ENCODE results near the gene FKBP6. TPM values are rescaled to one million over a fixed set of nuclear protein-coding genes. Genes with fewer than 3 reads are reported as not detected.
"Not testable (repeated sequence)": the region's sequence is repeated elsewhere in the genome, so short reads cannot be mapped to it uniquely, and the experiment has no call there.

Gene FKBP6
- total RNA-seq, 2 experiments from 2014 or later = not detected

DNA sequence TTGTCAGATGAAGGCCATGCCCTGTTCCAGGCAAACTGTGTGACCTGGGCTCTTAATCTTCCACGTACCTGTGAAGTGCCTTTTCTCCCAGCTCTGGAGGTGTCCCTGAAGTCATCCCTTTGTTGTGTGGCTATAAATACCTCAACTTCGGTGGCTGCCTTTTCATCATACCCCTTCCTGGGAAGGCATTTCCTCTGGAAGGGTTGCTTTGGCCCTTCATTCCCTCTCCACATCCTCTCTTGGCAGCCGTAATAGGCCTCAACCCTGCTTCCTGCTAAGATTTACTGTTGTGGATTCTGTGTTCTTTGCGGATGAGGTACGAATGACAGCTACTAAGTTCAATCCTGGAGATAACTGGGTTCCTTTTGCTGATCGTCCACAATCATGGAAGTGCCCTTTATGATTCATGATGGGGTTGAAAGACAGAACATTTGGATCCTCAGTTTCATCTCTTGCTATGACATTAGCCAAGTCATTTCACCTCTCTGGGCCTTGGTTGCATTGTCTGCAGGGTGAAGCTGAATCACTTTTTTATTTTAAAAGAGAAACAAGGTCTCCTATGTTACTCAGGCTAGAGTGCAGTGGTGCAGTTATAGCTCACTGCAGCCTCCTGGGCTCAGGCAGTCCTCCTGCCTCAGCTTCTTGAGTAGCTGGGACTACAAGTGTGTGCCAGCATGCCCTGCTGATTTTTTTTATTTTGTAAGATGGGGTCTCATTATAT, 23.6 kb downstream of the FKBP6 start:
- POLR2A ChIA-PET = no interaction called here
- no peak overlapping the region for H3K4me3 Mint-ChIP-seq
- H3K4me1 Mint-ChIP-seq (ENCODE audit: low read depth) = no peaks in the 10 kb centered on the region
- no peaks in the 10 kb centered on the region for H3K36me3 Mint-ChIP-seq
- CTCF ChIA-PET = no interaction called here
- no peaks in the 10 kb centered on the region for H3K27me3 Mint-ChIP-seq
- no peak for DNase-seq
- no peak overlapping the region for H3K27ac Mint-ChIP-seq
- intact Hi-C loops (cut with micrococcal nuclease) = no loop called here
- no peaks in the 10 kb centered on the region for H3K9me3 Mint-ChIP-seq

DNA sequence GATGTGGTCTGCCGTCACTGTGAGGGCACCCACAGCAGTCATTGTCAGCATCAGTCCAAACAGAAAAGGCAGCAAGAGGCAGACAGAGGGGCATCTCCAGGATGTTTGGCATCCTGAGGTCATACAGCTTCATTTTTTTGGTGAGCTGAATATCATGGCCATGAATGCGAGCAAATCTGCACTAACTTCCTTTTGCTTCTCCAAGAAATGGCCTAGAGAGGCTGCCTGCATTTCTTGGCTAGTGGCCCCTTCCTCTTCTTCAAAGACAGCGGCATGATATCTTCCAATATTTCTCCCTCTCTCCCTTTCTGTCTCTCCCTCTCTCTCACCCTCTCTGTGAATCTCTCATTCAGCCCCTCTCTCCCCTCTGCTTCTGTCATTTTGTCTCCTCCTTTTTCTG, 24.8 kb downstream of the FKBP6 start:
- Mint-ChIP-seq H3K27ac (no peak overlapping the region), H3K27me3 (no peaks in the 10 kb centered on the region), H3K4me3 (no peak overlapping the region), H3K4me1 (ENCODE audit: low read depth) (no peaks in the 10 kb centered on the region), H3K9me3 (no peaks in the 10 kb centered on the region), H3K36me3 (no peaks in the 10 kb centered on the region)
- intact Hi-C loops (cut with micrococcal nuclease) = no loop called here
- ChIA-PET CTCF (no interaction called here), POLR2A (no interaction called here)
- DNase-seq = no peak

DNA sequence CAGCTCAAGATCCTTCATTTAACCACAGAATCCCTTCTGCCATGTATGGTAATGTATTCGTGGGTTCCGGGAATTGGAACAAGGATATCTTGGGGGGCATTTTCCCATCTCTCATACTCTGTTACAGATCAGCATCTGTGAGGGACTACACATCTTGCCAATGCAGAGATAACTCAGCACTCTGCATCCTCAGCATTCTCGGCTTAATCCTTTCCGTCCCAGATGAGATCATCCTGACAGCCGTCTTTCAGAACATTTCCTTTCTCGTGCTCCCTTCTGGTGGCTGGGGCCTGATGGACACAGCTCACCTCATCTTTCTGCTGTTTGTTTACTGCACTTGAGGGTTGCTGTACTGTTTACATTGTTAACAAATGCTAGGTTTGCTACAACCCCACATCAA, 25.3 kb downstream of the FKBP6 start:
- H3K27me3 Mint-ChIP-seq = no peaks in the 10 kb centered on the region
- H3K36me3 Mint-ChIP-seq = no peaks in the 10 kb centered on the region
- H3K9me3 Mint-ChIP-seq = no peaks in the 10 kb centered on the region
- DNase-seq = no peak
- intact Hi-C loops (cut with micrococcal nuclease) = no loop called here
- ChIA-PET POLR2A (no interaction called here), CTCF (no interaction called here)
- no peaks in the 10 kb centered on the region for H3K4me1 Mint-ChIP-seq (ENCODE audit: low read depth)
- H3K27ac Mint-ChIP-seq = no peak overlapping the region
- no peak overlapping the region for H3K4me3 Mint-ChIP-seq

DNA sequence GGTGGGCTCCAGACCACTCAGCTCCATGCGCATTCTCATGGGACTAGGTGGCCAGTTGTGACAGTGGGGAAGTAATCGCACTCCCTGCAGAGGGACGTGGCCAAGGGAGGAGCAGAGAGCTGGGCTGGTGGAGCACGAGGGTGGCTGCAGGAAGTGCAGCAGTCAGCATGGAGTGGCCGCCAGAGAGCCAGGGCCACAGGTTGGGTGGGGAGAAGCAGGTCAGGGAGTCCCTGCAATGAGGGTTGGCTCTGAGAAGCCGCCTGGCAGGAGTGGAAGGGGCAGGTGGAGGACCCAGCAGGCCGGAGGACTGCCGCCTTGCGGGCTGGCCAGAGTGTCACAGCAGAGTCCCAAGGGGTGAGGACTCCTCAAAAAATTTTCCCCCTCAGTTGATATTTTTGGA, 26.2 kb downstream of the FKBP6 start:
- Mint-ChIP-seq H3K27me3 (peaks cover under 1% of the 10 kb centered on the region), H3K36me3 (no peaks in the 10 kb centered on the region), H3K9me3 (no peaks in the 10 kb centered on the region), H3K27ac (no peak overlapping the region), H3K4me3 (no peak overlapping the region), H3K4me1 (ENCODE audit: low read depth) (no peaks in the 10 kb centered on the region)
- DNase-seq = no peak
- ChIA-PET POLR2A (no interaction called here), CTCF (no interaction called here)
- intact Hi-C loops (cut with micrococcal nuclease) = no loop called here

GRCh38 chr7:73354821-73355220, 26.9 kb downstream of the FKBP6 start:
- POLR2A ChIA-PET = no interaction called here
- Mint-ChIP-seq H3K9me3 (no peaks in the 10 kb centered on the region), H3K27ac (no peak overlapping the region), H3K27me3 (peaks cover 6% of the 10 kb centered on the region), H3K4me1 (ENCODE audit: low read depth) (no peaks in the 10 kb centered on the region), H3K4me3 (no peak overlapping the region), H3K36me3 (no peaks in the 10 kb centered on the region)
- DNase-seq = no peak
- intact Hi-C loops (cut with micrococcal nuclease) = no loop called here
- CTCF ChIA-PET = no interaction called here

GRCh38 chr7:73356159-73356558, 28.2 kb downstream of the FKBP6 start:
- H3K4me3 Mint-ChIP-seq = no peak overlapping the region
- no peaks in the 10 kb centered on the region for H3K36me3 Mint-ChIP-seq
- peaks cover 11% of the 10 kb centered on the region for H3K27me3 Mint-ChIP-seq
- no peak for DNase-seq
- intact Hi-C loops (cut with micrococcal nuclease) = no loop called here
- no peaks in the 10 kb centered on the region for H3K9me3 Mint-ChIP-seq
- H3K27ac Mint-ChIP-seq = no peak overlapping the region
- no peaks in the 10 kb centered on the region for H3K4me1 Mint-ChIP-seq (ENCODE audit: low read depth)
- ChIA-PET POLR2A (no interaction called here), CTCF (no interaction called here)

DNA sequence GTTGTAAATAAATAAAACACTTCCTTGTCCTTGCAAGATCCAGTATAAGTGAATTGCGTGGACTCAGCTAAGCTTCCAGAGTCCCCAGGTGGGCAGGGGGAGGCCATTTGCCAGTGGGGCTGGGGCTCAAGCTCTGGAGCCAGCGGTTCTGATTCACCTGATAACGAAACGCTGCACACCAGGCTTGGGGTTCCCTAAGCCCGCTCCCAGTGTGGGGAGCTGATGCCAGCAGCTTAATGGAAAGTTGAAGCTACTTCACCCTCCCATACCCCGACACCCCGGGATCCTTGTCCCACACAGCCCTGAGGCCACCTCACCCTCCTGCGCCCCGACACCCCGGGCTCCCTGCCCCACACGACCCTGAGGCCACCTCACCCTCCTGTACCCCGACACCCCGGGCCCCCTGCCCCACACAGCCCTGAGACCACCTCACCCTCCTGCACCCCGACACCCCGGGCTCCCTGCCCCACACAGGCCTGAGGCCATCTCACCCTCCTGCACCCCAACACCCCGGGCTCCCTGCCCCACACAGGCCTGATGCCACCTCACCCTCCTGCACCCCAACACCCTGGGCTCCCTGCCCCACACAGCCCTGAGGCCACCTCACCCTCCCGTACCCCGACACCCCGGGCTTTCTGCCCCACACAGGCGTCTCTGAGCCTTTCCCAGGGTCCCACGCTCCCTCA, 30.8 kb downstream of the FKBP6 start:
- ChIA-PET POLR2A (no interaction called here), CTCF (no interaction called here)
- intact Hi-C loops (cut with micrococcal nuclease) = no loop called here
- Mint-ChIP-seq H3K4me3 (no peak overlapping the region), H3K27ac (no peak overlapping the region), H3K9me3 (no peaks in the 10 kb centered on the region), H3K36me3 (no peaks in the 10 kb centered on the region), H3K4me1 (ENCODE audit: low read depth) (no peaks in the 10 kb centered on the region), H3K27me3 (peaks cover 11% of the 10 kb centered on the region)
- DNase-seq = no peak

- peaks cover 11% of the 10 kb centered on the region for H3K27me3 Mint-ChIP-seq
- no peak overlapping the region for H3K4me3 Mint-ChIP-seq
- DNase-seq = no peak
- H3K9me3 Mint-ChIP-seq = no peaks in the 10 kb centered on the region
- CTCF ChIA-PET = no interaction called here
- intact Hi-C loops (cut with micrococcal nuclease) = no loop called here
- POLR2A ChIA-PET = no interaction called here
- no peaks in the 10 kb centered on the region for H3K4me1 Mint-ChIP-seq (ENCODE audit: low read depth)
- H3K36me3 Mint-ChIP-seq = no peaks in the 10 kb centered on the region
- H3K27ac Mint-ChIP-seq = no peak overlapping the region
Observed at GRCh38 chr7:73359306-73359705, 31.3 kb downstream of the FKBP6 start.

GRCh38 chr7:73359746-73360375, 31.9 kb downstream of the FKBP6 start:
- Mint-ChIP-seq H3K9me3 (no peaks in the 10 kb centered on the region), H3K4me3 (no peak overlapping the region), H3K36me3 (no peaks in the 10 kb centered on the region), H3K4me1 (ENCODE audit: low read depth) (no peaks in the 10 kb centered on the region), H3K27ac (no peak overlapping the region), H3K27me3 (peaks cover 11% of the 10 kb centered on the region)
- DNase-seq = no peak
- ChIA-PET CTCF (no interaction called here), POLR2A (no interaction called here)
- intact Hi-C loops (cut with micrococcal nuclease) = no loop called here

GRCh38 chr7:73360590-73360989, 32.6 kb downstream of the FKBP6 start:
- DNase-seq; H3K36me3 Mint-ChIP-seq; POLR2A ChIA-PET; CTCF ChIA-PET; H3K9me3 Mint-ChIP-seq; H3K4me3 Mint-ChIP-seq; intact Hi-C loops (cut with micrococcal nuclease); H3K4me1 Mint-ChIP-seq (ENCODE audit: low read depth); H3K27ac Mint-ChIP-seq: not testable (repeated sequence)
- H3K27me3 Mint-ChIP-seq = peaks cover 11% of the 10 kb centered on the region

GRCh38 chr7:73363225-73364005, 35.5 kb downstream of the FKBP6 start:
- intact Hi-C loops (cut with micrococcal nuclease) = no loop called here
- no peaks in the 10 kb centered on the region for H3K4me1 Mint-ChIP-seq (ENCODE audit: low read depth)
- no peaks in the 10 kb centered on the region for H3K36me3 Mint-ChIP-seq
- no peak overlapping the region for H3K4me3 Mint-ChIP-seq
- H3K9me3 Mint-ChIP-seq = no peaks in the 10 kb centered on the region
- peaks cover 11% of the 10 kb centered on the region for H3K27me3 Mint-ChIP-seq
- no peak overlapping the region for H3K27ac Mint-ChIP-seq
- ChIA-PET CTCF (no interaction called here), POLR2A (no interaction called here)
- DNase-seq = no peak

DNA sequence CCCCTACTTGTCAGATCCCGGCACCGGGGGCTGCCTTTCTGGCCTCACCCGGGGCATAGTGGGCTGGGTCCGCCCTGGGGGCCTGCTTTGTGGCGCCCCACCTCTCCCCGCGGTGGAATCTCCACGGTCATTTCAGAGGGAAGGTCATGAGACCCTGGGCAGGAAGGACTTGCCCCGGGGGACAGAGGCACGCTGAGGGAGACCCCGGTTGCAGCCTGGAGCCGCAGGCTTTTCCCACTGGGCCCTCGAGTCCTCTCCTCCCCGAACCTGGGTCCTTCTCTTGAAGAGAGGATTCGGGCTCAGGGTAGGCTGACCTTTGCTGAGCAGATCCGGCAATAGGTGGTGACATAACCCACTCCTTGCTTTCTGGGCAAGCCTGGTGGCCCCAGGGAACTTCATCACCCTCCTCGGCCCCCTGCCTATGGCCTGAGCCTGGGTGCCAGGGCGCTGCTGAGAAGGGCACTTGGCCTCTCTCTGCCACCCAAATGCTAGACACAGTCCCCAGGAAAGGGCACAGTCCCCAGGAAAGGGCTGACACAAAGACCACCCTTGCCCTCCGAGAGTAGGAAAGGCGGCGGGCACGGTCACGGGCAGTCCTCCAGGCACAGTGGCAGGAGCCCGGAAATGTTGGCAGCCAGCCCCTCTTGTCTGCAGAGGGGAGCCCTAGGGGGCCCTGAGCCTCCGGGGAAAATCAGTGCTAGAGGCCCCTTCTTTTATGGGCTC, 36.2 kb downstream of the FKBP6 start:
- Mint-ChIP-seq H3K9me3 (no peaks in the 10 kb centered on the region), H3K36me3 (no peaks in the 10 kb centered on the region), H3K4me1 (ENCODE audit: low read depth) (no peaks in the 10 kb centered on the region), H3K27ac (no peak overlapping the region), H3K4me3 (no peak overlapping the region), H3K27me3 (peaks cover 11% of the 10 kb centered on the region)
- intact Hi-C loops (cut with micrococcal nuclease) = no loop called here
- ChIA-PET CTCF (no interaction called here), POLR2A (no interaction called here)
- DNase-seq = no peak
